Measurements from ENCODE around the gene NRDC. TPM values are rescaled to one million over a fixed set of nuclear protein-coding genes. Genes with fewer than 3 reads are reported as not detected.

Gene NRDC
- total RNA-seq, 1 experiment from 2014 or later = 182 TPM

DNA sequence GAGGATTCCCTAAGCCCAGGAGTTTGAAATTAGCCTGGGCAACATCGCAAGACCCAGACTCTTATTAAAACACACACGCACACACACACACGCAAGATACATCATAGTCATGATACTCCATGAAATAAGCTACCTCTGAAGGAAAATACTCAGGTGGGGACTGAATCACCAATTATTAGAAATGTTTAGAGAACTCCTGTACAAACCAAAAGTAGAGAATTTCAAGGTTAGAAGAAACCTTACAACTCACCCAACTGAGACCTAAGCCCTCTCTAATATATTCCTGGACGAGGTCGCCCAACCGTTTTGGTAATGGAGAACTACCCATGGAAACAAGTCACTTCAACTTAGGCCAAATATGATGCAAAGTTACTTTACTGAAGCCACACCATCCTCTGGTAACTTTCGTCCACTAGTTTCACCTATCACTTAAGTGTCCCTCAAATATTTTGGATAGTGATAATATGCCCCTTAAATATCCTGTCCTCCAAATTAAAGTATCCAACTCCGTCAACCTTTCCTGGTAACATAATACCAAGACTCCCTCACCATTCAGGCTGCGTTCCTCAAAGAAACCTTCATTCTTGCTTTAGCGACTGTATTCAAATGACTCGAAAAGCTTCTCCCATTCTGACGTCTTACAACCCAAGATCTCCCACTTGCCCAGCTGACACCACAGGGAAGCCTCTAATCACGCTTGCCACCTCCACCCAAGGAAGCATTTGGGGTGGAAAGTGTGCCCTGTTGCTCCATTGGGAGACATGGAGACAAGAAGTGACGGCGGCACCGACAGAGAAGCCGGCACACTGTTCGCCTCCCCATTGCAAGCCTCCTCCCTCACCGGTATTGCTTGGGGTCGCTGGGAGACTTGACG is 856 bp downstream of the NRDC start:
- H3K9me3 ChIP-seq (ENCODE audit: control insufficient read depth in 1 of 2, insufficient read depth in 1 of 2, low read depth in 1 of 2, low read length in 2 of 2) = no peaks in the 10 kb centered on the region
- ChIA-PET RAD21 (ENCODE audit: low non-redundant PET in 1 of 2, low total read pairs in 2 of 2, uncharacterized antibody in 2 of 2, unreplicated experiment in 2 of 2) (no interaction called here), CTCF (no interaction called here), POLR2A (no interaction called here)
- peaks cover 9 to 20% of the 10 kb centered on the region in 2 experiments; a peak in 3 of 4 replicates for H3K4me1 ChIP-seq (ENCODE audit: control insufficient read depth in 1 of 2, insufficient read depth in 2 of 2, low read length in 2 of 2)
- peak; percentile 3; the same call in 1 of the 2 replicates for ATAC-seq
- no peaks in the 10 kb centered on the region for H3K9me2 ChIP-seq (ENCODE audit: insufficient read depth)
- H2AFZ ChIP-seq (ENCODE audit: low read depth, low read length, poor library complexity, severe bottlenecking) = no peak overlapping the region
- TSS peak; percentile 53 for BruUV-seq (replicated peaks)
- TF ChIP-seq POLR2A (IDR thresholded peaks at IDR 0.05; ENCODE audit: borderline replicate concordance, extremely low read depth, insufficient read depth, insufficient read length) = no peak
- no peak for TF ChIP-seq CTCF (IDR thresholded peaks at IDR 0.05 in 2 of 3, conservative IDR thresholded peaks at IDR 0.05 in 1 of 3; ENCODE audit: borderline replicate concordance in 1 of 3, insufficient read depth in 1 of 3, low read depth in 2 of 3, low read length in 2 of 3)
- TF ChIP-seq, protein P1, sequence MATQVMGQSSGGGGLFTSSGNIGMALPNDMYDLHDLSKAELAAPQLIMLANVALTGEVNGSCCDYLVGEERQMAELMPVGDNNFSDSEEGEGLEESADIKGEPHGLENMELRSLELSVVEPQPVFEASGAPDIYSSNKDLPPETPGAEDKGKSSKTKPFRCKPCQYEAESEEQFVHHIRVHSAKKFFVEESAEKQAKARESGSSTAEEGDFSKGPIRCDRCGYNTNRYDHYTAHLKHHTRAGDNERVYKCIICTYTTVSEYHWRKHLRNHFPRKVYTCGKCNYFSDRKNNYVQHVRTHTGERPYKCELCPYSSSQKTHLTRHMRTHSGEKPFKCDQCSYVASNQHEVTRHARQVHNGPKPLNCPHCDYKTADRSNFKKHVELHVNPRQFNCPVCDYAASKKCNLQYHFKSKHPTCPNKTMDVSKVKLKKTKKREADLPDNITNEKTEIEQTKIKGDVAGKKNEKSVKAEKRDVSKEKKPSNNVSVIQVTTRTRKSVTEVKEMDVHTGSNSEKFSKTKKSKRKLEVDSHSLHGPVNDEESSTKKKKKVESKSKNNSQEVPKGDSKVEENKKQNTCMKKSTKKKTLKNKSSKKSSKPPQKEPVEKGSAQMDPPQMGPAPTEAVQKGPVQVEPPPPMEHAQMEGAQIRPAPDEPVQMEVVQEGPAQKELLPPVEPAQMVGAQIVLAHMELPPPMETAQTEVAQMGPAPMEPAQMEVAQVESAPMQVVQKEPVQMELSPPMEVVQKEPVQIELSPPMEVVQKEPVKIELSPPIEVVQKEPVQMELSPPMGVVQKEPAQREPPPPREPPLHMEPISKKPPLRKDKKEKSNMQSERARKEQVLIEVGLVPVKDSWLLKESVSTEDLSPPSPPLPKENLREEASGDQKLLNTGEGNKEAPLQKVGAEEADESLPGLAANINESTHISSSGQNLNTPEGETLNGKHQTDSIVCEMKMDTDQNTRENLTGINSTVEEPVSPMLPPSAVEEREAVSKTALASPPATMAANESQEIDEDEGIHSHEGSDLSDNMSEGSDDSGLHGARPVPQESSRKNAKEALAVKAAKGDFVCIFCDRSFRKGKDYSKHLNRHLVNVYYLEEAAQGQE (IDR thresholded peaks at IDR 0.05; ENCODE audit: low read depth) = no peak
- no peak for TF ChIP-seq SRF (IDR thresholded peaks at IDR 0.05; ENCODE audit: low read depth)
- no peak for TF ChIP-seq ZNF274 (IDR thresholded peaks at IDR 0.05; ENCODE audit: low read depth, low read length)
- no peak for TF ChIP-seq RAD21 (IDR thresholded peaks at IDR 0.05; ENCODE audit: low read depth)
- TF ChIP-seq CBX3 (IDR thresholded peaks at IDR 0.05; ENCODE audit: low read depth) = no peak
- no peak for TF ChIP-seq EZH2 (IDR thresholded peaks at IDR 0.05)
- no peak for TF ChIP-seq SP1 (IDR thresholded peaks at IDR 0.05; ENCODE audit: low read depth)
- TF ChIP-seq YY1 (IDR thresholded peaks at IDR 0.05; ENCODE audit: extremely low read depth, insufficient replicate concordance, low read depth, low read length) = no peak
- TF ChIP-seq ATF3 (IDR thresholded peaks at IDR 0.05) = no peak
- no peak for TF ChIP-seq CEBPB (IDR thresholded peaks at IDR 0.05; ENCODE audit: low read depth)
- TF ChIP-seq EZH2phosphoT487 (IDR thresholded peaks at IDR 0.05; ENCODE audit: borderline replicate concordance) = no peak
- TF ChIP-seq TCF7L2 (IDR thresholded peaks at IDR 0.05; ENCODE audit: borderline replicate concordance, extremely low read depth, insufficient read depth, insufficient read length) = no peak
- no peak for TF ChIP-seq ZBTB33 (IDR thresholded peaks at IDR 0.05; ENCODE audit: extremely low read depth, insufficient replicate concordance, low read length)
- H3K36me3 ChIP-seq (ENCODE audit: control insufficient read depth in 1 of 2, insufficient read depth in 2 of 2, low read length in 2 of 2) = 0 out of 4 replicates have a peak, but pooled peaks cover 0 to 5% of the 10 kb centered on the region in 2 experiments
- peak overlapping the region; percentile 74 to 80 for H3K4me3 ChIP-seq (replicated peaks in 1 of 2; ENCODE audit: low read depth in 1 of 2, low read length in 2 of 2)
- peaks cover 58% of the 10 kb centered on the region for H3K79me2 ChIP-seq (ENCODE audit: insufficient read depth, low read length)
- H3K4me2 ChIP-seq (ENCODE audit: low read length) = peak overlapping the region; percentile 96
- peak overlapping the region; percentile 100 for H3K9ac ChIP-seq (ENCODE audit: low read length)
- no peaks in the 10 kb centered on the region for H3K27me3 ChIP-seq (ENCODE audit: insufficient read depth, low read length)
- intact Hi-C loops (cut with micrococcal nuclease) = no loop called here
- no peaks in the 10 kb centered on the region for H4K20me1 ChIP-seq (ENCODE audit: insufficient read depth)
- no peak for DNase-seq (ENCODE audit: low read depth, low spot score)
- H3K27ac ChIP-seq (ENCODE audit: low read depth, low read length) = peak overlapping the region; percentile 89
